ENCODE data around the gene SCAF8. TPM values are rescaled to one million over a fixed set of nuclear protein-coding genes. Genes with fewer than 3 reads are reported as not detected.
A peak's percentile ranks its signal among the peaks of the same experiment; 100 is the strongest.

SCAF8 gene
- total and polyA plus RNA-seq, 2 donors (not counting 1 experiment from before 2014, with no cell fraction given) = 25.7 to 75.2 TPM

- peaks cover 49% of the 10 kb centered on the region for H3K79me2 ChIP-seq (ENCODE audit: control insufficient read depth, insufficient read depth, low read length)
- WGBS (ENCODE audit: insufficient coverage) = 20% methylated on average over 26 of the region's 26 CpGs
- peak overlapping the region; percentile 61 to 96 for H3K27ac ChIP-seq (ENCODE audit: low read length in 2 of 2)
- H3K36me3 ChIP-seq (replicated peaks in 1 of 2; ENCODE audit: control extremely low read depth in 1 of 2, control insufficient read depth in 1 of 2, extremely low read depth in 1 of 2, insufficient read depth in 2 of 2, low read length in 1 of 2) = no peaks in the 10 kb centered on the region
- H3K4me3 ChIP-seq (ENCODE audit: control extremely low read depth in 1 of 5, extremely low read depth in 1 of 5, insufficient read depth in 1 of 5, low read depth in 2 of 5, low read length in 4 of 5) = peak overlapping the region; percentile 57 to 94 (median 90)
- peak overlapping the region; percentile 77 for H3K4me2 ChIP-seq (replicated peaks; ENCODE audit: low read depth, low read length, poor library complexity, severe bottlenecking)
- H2AFZ ChIP-seq (ENCODE audit: insufficient read depth, low read depth, low read length, poor library complexity, severe bottlenecking) = peak overlapping the region; percentile 78
- peak overlapping the region; percentile 92 for H3K4me3 Mint-ChIP-seq
- TF ChIP-seq CTCF (IDR thresholded peaks at IDR 0.05) (no peak), EZH2 (IDR thresholded peaks at IDR 0.05; ENCODE audit: borderline replicate concordance, insufficient read depth, low read depth, low read length, poor library complexity, severe bottlenecking) (no peak)
- no peaks in the 10 kb centered on the region for H3K9me3 Mint-ChIP-seq (ENCODE audit: insufficient read depth)
- H3K27me3 Mint-ChIP-seq = no peaks in the 10 kb centered on the region
- ATAC-seq (ENCODE audit: low read depth) = no peak
- peaks cover 34% of the 10 kb centered on the region for H3K4me1 Mint-ChIP-seq
- DNase-seq = no peak
- ChIA-PET CTCF (interaction anchor here (1.2 kb wide), 1 partner anchor 57 kb away, joined by 4 read pairs; no protein-coding TSS in a partner anchor), POLR2A (no interaction called here)
- H3K9me3 ChIP-seq (ENCODE audit: control extremely low read depth in 1 of 3, control insufficient read depth in 2 of 3, insufficient read depth in 1 of 3, low read length in 2 of 3) = no peaks in the 10 kb centered on the region
- H3K9ac ChIP-seq (ENCODE audit: low read length) = peak overlapping the region; percentile 95
- peaks cover 28 to 31% of the 10 kb centered on the region in 2 donors for H3K4me1 ChIP-seq (ENCODE audit: control insufficient read depth in 2 of 2, insufficient read depth in 2 of 2, low read length in 2 of 2)
- intact Hi-C loops (cut with micrococcal nuclease) = loop anchor here (1.0 to 5.0 kb wide), 6 partner anchors 40 to 450 kb away; no protein-coding TSS in a partner anchor
- H3K27me3 ChIP-seq (replicated peaks in 1 of 4; ENCODE audit: control extremely low read depth in 1 of 4, control insufficient read depth in 3 of 4, insufficient read depth in 4 of 4, low read length in 3 of 4) = no peaks in the 10 kb centered on the region
- H3K27ac Mint-ChIP-seq = peak overlapping the region; percentile 90
- H4K20me1 ChIP-seq (ENCODE audit: control insufficient read depth, insufficient read depth, low read length, poor library complexity, severe bottlenecking) = peaks cover 39% of the 10 kb centered on the region
Observed at GRCh38 chr6:154732538-154733182, 556 bp upstream of the SCAF8 start.
